Measurements from ENCODE around the gene RIMOC1. TPM values are rescaled to one million over a fixed set of nuclear protein-coding genes. Genes with fewer than 3 reads are reported as not detected.

RIMOC1 gene, protein sequence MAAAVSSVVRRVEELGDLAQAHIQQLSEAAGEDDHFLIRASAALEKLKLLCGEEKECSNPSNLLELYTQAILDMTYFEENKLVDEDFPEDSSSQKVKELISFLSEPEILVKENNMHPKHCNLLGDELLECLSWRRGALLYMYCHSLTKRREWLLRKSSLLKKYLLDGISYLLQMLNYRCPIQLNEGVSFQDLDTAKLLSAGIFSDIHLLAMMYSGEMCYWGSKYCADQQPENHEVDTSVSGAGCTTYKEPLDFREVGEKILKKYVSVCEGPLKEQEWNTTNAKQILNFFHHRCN
- 10 to 100 TPM; 11.6 to 20.2 (median 16.3) TPM for polyA plus RNA-seq (ENCODE audit: insufficient read length in 10 of 10)
- long read RNA-seq, donor 1, full-length matches to known transcripts, result 5 of 5 reads
- long read RNA-seq, donor 1, partial matches to known transcripts, result 0 of 5 reads
- long read RNA-seq, donor 1, other reads (novel, unspliced or antisense), result 0 of 5 reads
- long read RNA-seq, donor 2, result 0 reads
- long read RNA-seq, donor 3, result 0 reads
- long read RNA-seq, donor 4, full-length matches to known transcripts, result 1 of 7 reads
- long read RNA-seq, donor 4, partial matches to known transcripts, result 6 of 7 reads
- long read RNA-seq, donor 4, other reads (novel, unspliced or antisense), result 0 of 7 reads
- long read RNA-seq, donor 5, full-length matches to known transcripts, result 7 of 7 reads
- long read RNA-seq, donor 5, partial matches to known transcripts, result 0 of 7 reads
- long read RNA-seq, donor 5, other reads (novel, unspliced or antisense), result 0 of 7 reads
- long read RNA-seq, donor 6, full-length matches to known transcripts, result 3 of 25 reads
- long read RNA-seq, donor 6, partial matches to known transcripts, result 22 of 25 reads
- long read RNA-seq, donor 6, other reads (novel, unspliced or antisense), result 0 of 25 reads
- long read RNA-seq, donor 7, full-length matches to known transcripts, result 5 of 13 reads
- long read RNA-seq, donor 7, partial matches to known transcripts, result 8 of 13 reads
- long read RNA-seq, donor 7, other reads (novel, unspliced or antisense), result 0 of 13 reads
- long read RNA-seq, donor 8, full-length matches to known transcripts, result 5 of 5 reads
- long read RNA-seq, donor 8, partial matches to known transcripts, result 0 of 5 reads
- long read RNA-seq, donor 8, other reads (novel, unspliced or antisense), result 0 of 5 reads
- long read RNA-seq, donor 9, result 0 reads

- DNase-seq, result peak; percentile 99 to 100 (median 99)
Observed at GRCh38 chr5:41903892-41904799, at the start of gene RIMOC1. Gene RIMOC1, plus strand, starts transcription at chr5:41904344. Its CDS starts 24 bp downstream, at chr5:41904368.

DNA sequence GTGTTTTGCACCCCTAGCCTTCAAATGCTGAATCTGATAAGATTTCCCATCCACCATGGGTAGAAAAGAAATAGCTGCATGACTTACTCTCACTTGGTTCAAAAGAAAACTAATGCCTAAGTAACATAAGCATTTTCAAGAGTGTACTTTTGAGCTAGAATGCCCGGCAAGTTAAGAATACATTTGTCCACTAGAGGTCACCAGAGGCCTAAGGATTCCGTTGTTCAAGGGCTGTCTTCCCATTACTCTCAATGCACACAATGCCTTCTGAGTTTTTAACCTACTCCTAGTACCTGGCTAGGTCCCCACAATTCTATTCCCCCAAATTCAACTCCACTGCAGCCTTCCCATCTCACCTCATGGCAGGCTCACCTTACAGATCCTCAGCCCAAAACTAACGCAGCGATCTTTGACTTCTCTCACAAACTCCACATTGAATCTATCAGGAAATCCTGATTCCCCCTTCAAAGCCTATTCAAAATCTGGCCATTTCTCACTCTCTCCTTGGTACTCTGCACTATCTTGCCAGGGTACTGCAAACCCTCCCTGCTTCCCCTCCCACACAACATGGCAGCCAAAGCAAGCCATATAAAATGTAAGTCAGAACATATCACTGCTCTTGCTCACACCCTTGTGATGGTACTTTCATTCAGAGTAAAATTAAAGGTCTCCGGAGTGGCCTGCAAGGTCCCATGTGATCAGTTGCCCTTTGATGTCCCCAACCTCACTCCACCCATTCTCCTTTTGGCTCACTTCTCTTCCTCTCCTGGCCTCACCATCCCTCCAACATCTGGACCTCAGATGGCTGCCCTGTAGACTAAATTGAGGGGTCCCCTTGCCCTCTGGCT, 47.3 kb upstream of the RIMOC1 start:
- DNase-seq, result peak; percentile 73 to 86 (median 80)

DNA sequence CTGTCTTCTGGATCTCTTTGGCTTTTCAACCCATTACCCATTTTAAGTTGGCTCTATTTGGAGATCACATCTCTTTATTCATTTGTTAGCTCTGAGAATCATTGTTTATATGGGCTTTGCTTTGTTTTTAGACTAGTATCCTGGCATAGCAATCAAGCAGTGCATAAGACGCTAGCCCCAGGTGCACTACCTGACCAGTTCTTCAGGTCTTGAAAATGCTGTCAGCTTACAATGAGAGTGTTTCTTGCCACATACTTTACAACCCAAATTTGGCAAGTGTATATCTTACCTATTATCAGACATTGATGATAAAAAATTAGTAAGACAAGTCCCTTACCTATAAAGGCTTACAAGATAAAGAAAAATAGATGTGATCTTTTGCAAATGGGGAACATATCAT, 46.2 kb upstream of the RIMOC1 start:
- no peak for DNase-seq

- DNase-seq, result no peak
Observed at GRCh38 chr5:41858890-41859289, 45.3 kb upstream of the RIMOC1 start.

GRCh38 chr5:41863871-41864486, 40.2 kb upstream of the RIMOC1 start:
- no peak for DNase-seq

GRCh38 chr5:41869151-41869723, 34.9 kb upstream of the RIMOC1 start:
- peak in 1 of 3 donors; percentile 8 for DNase-seq

GRCh38 chr5:41869724-41870626, 34.2 kb upstream of the RIMOC1 start, which contains the start of gene OXCT1:
Gene OXCT1, minus strand, starts transcription at chr5:41870425. Its CDS starts 67 bp downstream, at chr5:41870358.
- peak; percentile 67 to 93 (median 85) for DNase-seq

DNA sequence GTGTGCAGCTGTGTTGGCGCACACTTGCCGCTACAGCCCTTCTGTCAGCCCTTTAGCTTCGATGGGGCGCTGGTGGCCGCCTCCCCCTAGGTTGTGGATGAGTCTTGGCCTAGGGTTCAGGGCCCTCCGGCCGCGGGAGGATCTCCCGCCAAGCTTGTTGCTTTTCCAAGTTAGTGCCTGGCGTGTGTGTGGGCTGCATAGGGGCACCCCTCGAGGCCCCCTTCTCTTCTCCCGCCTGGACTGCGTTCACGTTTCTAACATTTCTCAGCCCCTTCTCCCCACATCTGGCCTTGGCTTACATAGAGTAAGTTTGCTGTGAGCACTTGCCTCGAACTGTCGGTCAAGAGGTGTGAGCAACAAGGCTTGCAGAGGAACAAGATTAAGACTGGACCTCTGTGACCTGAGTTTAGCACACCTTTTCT, 33.5 kb upstream of the RIMOC1 start:
- peak in 1 of 3 donors; percentile 0 for DNase-seq

DNA sequence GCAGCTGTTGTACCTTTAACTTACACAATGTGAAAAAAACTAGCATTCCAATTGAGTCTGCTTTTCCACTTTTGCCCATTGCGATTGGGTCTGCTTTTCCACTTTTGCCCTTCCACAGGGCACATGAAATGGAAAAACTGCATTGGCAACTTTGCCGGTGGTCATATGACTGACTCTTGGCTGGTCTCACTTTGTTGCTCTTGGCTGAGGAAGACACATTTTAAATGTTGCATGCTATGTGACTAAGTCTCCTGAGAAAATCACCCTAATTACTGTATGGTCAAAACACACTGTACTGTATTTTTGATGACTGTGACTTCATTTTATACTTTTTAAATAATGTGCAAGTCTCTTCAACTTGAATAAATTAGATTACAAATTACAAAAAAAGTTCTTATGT, 32.3 kb upstream of the RIMOC1 start:
- DNase-seq, result peak; percentile 28 to 71 (median 64)

DNA sequence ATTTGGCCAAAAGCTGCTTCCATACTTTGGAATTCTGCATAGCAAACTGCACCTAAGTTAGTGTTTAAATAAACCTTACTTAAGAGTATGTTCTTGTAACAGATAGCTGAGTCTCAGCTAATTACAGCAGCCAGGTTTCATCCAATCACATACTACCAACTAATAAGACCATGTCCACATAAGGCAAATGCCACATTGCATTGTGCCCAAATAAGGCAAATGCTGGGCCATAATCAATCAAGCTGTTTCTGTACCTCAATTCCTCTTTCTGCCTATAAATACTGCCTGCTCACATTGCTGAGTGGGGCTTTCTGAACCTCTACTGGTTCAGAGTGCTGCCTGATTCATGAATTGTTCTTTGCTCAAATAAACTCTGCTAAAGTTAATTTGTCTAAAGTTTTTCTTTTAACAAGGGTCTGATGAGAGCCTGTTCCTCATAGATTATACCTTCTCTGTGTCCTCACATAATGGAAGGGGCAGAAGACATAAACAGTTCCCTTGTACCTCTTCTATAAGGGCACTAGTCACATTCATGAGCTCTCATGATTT, 29.6 kb upstream of the RIMOC1 start:
- DNase-seq, result no peak

DNA sequence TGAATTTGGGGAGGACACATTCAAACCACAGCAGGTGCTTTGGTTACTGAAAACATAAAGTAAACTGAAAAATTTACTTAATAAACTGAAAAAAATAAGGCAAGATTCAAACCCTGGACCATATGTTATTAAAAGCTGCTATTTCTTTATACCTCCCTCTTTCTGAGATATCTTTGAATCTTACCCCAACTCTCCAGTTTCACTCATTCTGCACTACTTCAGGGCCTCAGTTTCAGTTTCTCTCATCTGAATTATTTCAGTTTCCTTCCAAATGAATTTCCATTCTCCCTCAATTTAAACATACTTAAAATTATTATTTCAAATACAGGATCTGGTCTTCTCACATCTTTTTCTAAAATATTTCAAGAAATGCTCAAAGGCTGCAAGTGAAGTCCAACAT, 29.0 kb upstream of the RIMOC1 start:
- DNase-seq, result no peak

DNA sequence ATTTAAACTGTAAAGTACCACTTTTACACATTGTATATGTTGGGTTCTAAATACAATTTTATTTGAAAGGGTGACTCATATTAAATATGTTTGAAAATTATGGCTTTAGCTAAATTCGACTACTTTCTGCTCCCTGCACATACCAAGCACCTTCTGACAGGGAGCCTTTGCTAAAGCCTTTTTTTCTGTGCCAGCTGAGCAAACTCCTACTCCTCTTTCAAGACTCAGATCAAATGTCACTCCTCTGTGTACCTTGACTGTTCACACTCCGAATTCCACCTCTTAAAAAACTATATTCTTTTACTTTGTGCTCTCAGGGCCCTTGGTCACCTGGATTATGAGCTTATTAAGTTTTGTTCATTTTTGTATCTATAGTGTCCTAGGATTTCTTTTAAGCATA, 27.5 kb upstream of the RIMOC1 start:
- DNase-seq, result no peak

DNA sequence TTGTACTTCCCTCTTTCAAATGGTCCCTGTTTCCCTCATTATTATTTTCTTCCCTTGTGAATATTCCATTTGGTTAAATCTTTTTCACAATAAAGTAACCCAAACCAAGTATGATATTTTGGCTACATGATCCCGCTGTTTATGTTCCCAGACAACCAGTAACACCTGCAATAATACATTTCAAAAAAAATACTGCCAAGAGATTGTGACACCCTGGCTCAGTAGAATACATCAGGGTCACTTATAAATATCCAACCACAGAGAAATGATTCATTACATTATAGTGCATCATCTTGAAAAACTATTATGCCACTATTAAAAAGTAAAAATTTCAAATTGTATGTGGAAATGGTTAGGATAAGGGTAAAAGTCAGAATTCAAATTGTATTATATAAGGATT, 26.7 kb upstream of the RIMOC1 start:
- DNase-seq, result peak in 1 of 3 donors; percentile 2

GRCh38 chr5:41878173-41878572, 26.0 kb upstream of the RIMOC1 start:
- no peak for DNase-seq

DNA sequence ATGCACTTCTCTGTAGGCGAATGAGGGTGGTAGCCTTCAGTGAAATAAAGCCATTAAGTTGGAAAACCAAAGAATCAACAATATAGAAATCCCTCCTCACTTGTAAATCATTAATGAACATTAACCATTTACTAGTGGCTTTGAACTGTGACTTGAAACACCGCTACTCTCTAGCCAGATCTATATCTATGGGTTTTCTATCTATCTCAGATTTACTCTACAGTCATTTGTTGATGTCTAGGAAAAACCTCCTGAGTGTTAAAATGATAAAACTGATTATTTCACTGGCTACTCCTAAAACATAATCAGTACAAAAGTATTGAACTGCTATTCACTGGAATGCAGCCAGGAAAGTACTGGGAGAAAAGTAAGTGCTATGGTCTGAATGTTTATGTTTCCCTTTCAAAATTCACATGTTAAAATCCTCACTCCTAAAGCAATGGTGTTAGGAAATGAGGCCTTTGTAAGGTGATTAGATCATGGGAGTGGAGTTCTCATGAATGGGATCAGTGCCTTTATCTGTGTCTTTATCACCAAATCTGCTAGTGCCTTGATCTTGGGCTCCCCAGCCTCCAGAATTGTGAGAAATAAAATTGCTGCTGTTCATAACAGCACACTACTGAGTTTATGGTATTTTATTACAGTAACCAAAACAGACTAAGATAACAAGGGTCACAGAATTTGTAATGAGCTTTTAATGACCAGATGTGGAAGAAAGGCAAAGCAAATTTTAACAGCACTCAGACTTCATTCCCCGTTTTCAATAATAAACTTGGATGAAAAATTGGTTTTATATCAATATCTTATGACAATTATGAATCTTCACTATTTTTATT, 25.3 kb upstream of the RIMOC1 start:
- DNase-seq, result no peak

GRCh38 chr5:41882765-41883164, 21.4 kb upstream of the RIMOC1 start:
- DNase-seq, result no peak

GRCh38 chr5:41883243-41883642, 20.9 kb upstream of the RIMOC1 start:
- DNase-seq, result no peak
